Fibroblast of villous mesenchyme (primary cell): Measurements from ENCODE around the gene ITGB2. TPM values are rescaled to one million over a fixed set of nuclear protein-coding genes. Genes with fewer than 3 reads are reported as not detected.

Source experiments
- DNase-seq: peaks from one replicate; pipeline ENCODE4 v3.0.0-alpha.2; 2010; ENCODE audit warnings: low read depth
- H3K4me3 ChIP-seq: 2 replicates; pipeline ENCODE4 v1.5.1; 2011; ENCODE audit warnings: low read depth, mild to moderate bottlenecking, low read length
- total RNA-seq: library from RNA; depleted of rRNA; stranded (reverse); fragments of >200 nt; gene quantifications from 2 replicates; pipeline ENCODE4 v1.2.3, GENCODE V29; 2012
- TF ChIP-seq, protein P1 (sequence below): IDR thresholded peaks from 2 replicates; pipeline ENCODE4 v1.5.1; 2012; ENCODE audit warnings: low read depth, mild to moderate bottlenecking, low read length; ENCODE audit not compliant: insufficient read depth

ITGB2 gene
- total RNA-seq, 1 donor, result 0.43 TPM

DNA sequence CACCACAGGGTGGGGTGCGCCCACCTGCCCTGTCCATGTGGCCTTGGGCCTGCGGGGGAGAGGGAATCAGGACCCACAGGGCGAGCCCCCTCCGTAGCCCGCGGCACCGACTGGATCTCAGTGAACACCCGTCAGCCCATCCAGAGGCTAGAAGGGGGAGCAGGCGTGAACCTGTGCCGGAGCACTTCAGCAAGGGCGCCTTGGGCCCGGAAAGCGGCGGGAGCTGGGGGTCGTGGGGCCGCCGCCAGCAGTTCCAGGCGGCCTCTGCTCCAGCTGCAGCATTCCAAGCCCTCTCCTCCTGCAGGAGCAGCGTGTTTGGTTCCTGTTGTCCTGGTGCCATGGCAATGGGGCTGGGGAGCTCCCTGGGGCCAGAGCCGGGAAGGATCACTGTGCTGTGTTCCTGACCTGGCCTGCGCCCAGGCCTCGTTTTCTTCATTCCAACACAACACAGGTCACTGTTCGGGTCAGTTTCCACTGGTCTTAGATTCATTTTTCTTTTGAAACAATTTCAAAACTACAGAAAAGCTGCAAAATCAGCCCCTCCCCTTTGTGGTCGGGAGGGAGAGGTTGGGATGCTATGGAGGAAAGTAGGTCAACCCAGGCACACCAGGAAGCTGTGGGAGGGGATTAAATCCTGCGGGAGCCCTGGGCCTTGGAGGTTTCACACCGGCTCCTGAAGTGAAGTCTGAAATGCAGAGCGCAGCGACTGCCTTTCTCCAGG, 37.9 kb upstream of the ITGB2 start:
- TF ChIP-seq, protein P1, sequence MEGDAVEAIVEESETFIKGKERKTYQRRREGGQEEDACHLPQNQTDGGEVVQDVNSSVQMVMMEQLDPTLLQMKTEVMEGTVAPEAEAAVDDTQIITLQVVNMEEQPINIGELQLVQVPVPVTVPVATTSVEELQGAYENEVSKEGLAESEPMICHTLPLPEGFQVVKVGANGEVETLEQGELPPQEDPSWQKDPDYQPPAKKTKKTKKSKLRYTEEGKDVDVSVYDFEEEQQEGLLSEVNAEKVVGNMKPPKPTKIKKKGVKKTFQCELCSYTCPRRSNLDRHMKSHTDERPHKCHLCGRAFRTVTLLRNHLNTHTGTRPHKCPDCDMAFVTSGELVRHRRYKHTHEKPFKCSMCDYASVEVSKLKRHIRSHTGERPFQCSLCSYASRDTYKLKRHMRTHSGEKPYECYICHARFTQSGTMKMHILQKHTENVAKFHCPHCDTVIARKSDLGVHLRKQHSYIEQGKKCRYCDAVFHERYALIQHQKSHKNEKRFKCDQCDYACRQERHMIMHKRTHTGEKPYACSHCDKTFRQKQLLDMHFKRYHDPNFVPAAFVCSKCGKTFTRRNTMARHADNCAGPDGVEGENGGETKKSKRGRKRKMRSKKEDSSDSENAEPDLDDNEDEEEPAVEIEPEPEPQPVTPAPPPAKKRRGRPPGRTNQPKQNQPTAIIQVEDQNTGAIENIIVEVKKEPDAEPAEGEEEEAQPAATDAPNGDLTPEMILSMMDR, result no peak
- DNase-seq, result peak; percentile 97
- no peak overlapping the region for H3K4me3 ChIP-seq

DNA sequence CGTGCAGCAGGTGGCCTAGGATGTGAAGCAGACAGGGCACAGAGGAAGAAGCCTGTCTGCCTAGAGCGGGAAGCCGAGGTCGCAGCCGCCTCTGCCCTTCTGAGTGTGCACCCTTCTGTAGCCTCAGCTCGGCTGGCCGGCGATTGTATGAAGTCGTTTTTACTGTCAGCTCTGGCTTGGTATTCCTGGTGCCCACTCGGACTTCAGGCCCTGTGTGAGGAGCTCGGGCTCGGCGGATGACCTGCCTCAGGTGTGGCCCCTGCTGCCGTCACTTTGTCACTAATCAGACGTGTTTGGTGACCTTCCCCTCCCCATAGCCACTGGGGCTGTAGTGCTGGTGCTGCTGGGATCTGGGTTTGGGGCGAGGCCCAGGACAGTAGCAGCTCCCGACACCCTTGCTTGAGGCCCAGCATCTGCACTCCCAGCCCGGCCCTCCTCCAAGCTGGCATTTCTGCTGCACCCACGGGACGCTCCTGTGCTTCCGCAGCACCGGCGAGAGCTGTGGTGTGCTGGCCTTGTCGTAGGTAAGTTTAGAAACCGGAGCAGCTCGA, 37.3 kb upstream of the ITGB2 start:
- TF ChIP-seq, protein P1, result no peak
- no peak for DNase-seq
- H3K4me3 ChIP-seq, result no peak overlapping the region

DNA sequence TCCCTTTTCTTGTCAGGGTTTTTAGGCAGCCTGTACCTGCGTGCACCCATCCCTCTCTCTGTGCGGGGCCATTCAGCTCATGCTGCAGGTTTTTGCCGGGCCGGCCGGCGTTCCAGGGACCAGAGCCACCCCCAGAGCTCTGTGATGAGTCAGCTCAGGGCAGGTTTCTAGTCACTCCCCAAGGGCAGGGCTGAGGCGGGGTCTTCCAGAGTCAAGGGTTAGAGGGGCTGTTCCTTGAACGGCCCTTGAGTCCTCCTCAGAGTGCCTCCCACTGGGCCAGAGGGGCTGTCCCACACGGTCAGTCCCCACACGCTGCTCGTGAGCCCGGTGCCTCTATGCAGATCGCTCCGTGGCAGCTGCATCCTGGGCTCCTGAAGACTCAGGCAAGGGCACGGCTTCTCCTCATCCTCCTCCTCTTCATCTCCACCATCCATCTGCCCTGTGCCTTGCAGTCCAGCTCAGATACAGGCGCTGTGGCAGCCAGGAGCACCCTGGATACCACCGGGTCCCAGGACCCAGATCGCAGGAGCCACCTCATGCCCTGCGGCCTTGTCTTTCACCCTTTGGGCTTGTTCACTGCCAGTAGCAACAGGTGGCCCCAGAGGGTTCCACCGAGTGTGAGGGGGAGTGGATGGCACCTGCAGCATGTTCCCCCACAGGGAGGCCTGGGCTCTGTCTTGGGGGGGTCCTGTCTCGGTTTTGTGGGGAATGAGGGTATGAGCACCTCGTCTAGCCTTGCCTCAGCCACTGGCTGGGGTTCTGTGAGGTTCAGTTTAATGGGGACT, 36.5 kb upstream of the ITGB2 start:
- TF ChIP-seq, protein P1, result no peak
- no peak overlapping the region for H3K4me3 ChIP-seq
- DNase-seq, result no peak

DNA sequence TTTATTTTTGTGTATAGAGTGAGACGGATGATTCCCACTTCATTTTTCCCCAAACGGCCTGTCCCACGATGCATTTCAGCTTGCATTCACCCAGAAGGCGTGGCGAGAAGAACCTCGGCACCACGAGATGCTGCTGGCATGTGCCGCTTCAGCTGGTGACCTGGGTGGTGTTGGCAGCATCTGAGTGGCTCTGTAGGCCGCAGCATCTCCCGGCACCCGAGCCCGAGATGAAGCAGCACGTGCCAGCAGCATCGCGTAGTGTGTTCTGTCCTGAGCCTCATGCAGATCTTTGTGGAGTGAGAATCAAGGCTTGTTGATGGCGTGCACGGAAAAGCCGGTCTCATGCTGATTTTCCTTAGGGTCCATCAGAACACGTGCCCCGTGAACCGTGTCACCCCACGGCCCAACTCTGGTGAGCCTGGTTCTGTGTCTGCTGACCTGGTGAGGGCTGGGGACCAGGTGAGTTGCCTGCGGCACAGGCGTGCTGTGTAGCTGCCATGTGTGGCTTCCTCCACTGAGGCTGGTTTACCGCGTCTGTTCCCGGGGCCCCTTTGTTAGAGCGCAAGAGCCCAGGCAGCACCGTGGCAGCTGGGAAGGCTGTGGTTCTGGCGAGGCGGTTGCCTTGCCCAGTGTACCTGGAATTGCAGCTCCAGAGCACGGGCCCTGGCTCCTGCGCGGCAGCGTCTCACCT, 35.8 kb upstream of the ITGB2 start:
- no peak for DNase-seq
- TF ChIP-seq, protein P1, result no peak
- H3K4me3 ChIP-seq, result no peak overlapping the region

DNA sequence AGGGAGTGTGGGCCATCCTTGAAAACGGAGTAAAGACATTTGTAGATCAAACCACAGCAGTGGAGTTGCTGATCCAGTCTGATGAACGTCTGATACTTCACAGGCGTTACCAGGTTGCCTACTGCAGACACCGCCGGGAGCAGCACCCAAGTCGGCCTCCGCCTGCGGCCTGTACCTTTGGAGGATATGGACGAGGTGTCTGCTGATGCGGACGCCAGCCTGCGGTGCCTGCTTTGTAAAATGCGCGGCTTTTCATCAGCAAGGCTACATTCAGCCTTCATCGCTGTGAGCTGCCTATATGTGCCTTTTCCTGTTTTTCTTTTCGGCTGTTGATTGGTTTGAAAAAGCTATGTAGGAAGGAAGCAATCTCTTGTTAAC, 35.1 kb upstream of the ITGB2 start:
- no peak overlapping the region for H3K4me3 ChIP-seq
- DNase-seq, result no peak
- TF ChIP-seq, protein P1, result no peak

DNA sequence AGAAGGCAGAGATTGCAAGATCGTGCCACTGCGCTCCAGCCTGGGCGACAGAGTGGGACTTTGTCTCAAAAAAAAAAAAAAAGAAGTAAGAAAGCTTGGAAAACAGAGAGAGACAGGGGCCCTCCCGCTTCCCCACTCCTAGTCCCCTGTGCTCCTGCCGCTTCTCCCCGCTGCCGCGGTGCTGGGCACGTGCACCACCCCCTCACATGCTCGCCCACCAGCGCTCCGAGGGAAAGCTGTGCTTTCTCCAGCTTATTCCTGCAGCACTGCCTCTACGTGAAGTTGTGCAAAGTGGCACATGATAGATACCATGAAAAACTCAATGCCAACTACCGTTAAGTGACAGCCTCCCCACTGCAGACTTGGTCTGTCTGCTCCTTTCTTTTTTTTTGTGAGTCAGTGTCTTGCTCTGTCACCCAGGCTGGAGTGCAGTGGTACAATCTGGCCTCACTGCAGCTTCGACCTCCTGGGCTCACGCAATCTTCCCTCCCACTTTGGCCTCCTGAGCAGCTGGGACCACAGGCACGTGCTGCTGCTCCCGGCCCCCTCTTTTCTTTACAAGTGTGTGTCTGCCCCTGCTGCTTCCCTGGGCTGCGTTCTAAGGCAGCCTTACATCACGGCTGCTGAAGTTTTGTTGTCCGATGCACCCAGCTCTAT, 34.6 kb upstream of the ITGB2 start:
- DNase-seq, result no peak
- no peak overlapping the region for H3K4me3 ChIP-seq
- TF ChIP-seq, protein P1, result no peak
